ENCODE measurements around the gene ACOT12.

The ACOT12 gene

GRCh38 chr5:81288021-81288433, 105.9 kb downstream of the ACOT12 start:
- DNase-seq (ENCODE audit: low read depth) = no peak

DNA sequence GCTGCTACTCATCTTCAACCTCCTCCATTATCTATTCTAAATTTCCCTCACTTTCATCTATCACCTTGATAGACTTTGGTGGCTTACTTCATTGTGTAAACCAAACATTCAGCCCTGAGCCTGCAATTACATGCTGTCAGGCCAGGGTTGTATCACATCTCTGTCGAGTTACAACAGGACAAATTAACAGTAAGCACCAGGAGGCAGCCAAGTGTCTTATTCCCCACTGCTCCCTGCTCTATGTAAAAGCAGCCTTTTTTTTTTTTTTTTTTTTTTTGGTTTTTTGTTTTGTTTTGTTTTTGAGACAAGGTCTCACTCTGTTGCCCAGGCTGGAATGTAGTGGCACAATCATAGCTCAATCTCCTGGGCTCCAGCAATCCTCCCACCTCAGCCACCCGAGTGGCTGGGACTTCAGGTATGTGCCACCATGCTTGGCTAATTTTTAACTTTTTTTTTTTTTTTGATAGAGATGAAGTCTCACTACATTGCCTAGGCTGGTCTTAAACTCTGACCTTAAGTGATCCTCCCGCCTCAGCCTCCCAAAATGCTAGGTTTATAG, 107.8 kb downstream of the ACOT12 start:
- DNase-seq (ENCODE audit: low read depth) = no peak

DNA sequence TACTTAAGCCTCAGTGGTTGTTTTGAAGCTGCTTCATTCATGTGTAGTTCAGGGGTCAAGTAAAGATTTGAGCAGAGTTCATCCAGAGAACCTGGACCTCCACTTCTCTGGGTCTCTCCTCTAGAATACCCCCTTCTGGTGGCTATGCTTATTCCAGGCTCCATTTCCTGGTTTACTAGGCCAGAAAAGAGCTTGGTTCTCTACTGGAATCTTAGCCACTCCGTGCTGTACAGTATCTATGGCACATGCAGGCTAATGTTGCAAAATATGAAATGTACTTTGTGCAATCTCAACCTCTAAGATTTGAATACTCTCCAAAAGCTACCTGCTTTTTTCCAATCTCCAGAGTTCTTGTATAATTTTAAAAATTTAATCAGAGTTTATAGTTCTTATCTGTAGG, 110.0 kb downstream of the ACOT12 start:
- no peak for DNase-seq (ENCODE audit: low read depth)

Data from ELR (cell line).